GM12891 (cell line): ENCODE results near the gene ERBB2.
"Not testable (repeated sequence)": the region's sequence is repeated elsewhere in the genome, so short reads cannot be mapped to it uniquely, and the experiment has no call there.

Experiments used
- DNase-seq: peaks from one replicate; pipeline ENCODE4 v3.0.0; 2011; ENCODE audit warnings: low spot score; ENCODE audit not compliant: insufficient read length
- FAIRE-seq: peaks from 2 replicates; lab custom pipeline; 2011; peaks lifted over from hg19 to GRCh38; lab: Jason Lieb, UNC
- PAX5 ChIP-seq: IDR thresholded peaks from 2 replicates; pipeline ENCODE4 v1.6.1; 2011; ENCODE audit warnings: low read length, moderate library complexity, mild to moderate bottlenecking; ENCODE audit not compliant: insufficient read depth, severe bottlenecking
- POLR2A ChIP-seq: IDR thresholded peaks from 2 replicates; pipeline ENCODE4 v1.6.1; 2011; ENCODE audit warnings: low read depth, low read length, control low read depth
- POLR2AphosphoS5 ChIP-seq: IDR thresholded peaks from 2 replicates; pipeline ENCODE4 v1.6.1; 2011; ENCODE audit warnings: low read depth, low read length, control low read depth
- POU2F2 ChIP-seq: IDR thresholded peaks from 2 replicates; pipeline ENCODE4 v1.6.1; 2011; ENCODE audit warnings: low read depth, mild to moderate bottlenecking, control low read depth, low read length, moderate library complexity
- SPI1 ChIP-seq: IDR thresholded peaks from 2 replicates; pipeline ENCODE4 v1.6.1; 2011; ENCODE audit warnings: low read depth, low read length, control low read depth
- TAF1 ChIP-seq: IDR thresholded peaks from 2 replicates; pipeline ENCODE4 v1.6.1; 2011; ENCODE audit warnings: low read depth, low read length, control low read depth

Gene ERBB2

DNA sequence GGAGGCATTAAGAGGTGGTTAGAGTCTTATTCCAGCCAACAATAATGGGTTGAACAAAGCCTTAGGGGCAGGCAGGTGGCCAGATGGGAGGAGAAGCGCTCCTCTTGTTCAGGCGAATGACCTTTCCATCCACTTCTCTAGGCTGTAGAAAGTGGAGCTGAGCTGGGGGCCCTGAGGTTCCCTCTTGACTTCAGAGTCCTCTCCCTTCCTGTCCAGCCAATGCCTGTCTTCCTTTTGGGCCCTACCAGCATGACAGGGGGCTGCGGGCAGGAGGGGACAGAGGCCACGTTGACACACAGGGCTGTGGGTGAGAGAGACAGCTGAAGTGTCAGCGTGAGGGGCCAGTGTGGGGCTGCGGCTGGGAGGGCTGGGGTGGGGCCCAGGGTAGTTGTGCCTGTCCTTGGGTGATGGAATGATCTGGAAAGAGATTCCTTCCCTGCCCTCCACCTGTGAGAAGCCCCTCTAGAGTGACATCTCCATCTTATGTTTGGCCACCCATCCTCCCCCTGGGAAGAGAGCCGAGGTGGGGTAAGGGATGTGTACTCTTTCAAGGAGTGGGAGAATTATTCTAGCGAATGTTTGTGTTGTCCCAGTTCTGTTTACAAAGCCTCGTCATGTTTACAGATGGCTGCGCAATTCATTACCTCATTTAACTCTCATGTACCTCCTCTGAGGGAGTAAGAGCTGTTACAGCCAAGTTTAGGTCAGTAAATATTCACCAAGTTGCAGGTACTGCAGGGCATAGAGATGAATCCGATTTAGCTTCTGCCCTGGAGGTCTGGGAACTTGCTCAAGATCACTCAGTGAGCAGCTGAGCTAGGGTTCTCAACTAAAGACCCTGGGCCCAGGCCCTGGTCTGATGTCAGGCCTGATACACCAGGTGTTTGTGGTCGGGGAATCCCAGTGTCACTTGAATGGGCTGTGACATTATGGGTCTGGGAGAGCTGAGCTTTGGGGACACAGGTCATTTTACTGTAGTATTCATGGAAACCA lies 3.3 kb downstream of the ERBB2 start:
- DNase-seq: no peak
- TF ChIP-seq POLR2AphosphoS5 (no peak), PAX5 (no peak), POU2F2 (no peak), TAF1 (no peak), POLR2A (no peak), SPI1 (no peak)

GRCh38 chr17:39703913-39704312 lies 4.0 kb downstream of the ERBB2 start:
- DNase-seq (no peak), FAIRE-seq (peak; percentile 40)
- TF ChIP-seq POU2F2 (no peak), SPI1 (no peak), POLR2A (no peak), TAF1 (no peak), PAX5 (no peak), POLR2AphosphoS5 (no peak)

More for the DNA sequence above, 3.3 kb downstream of the ERBB2 start:
- FAIRE-seq: no peak

DNA sequence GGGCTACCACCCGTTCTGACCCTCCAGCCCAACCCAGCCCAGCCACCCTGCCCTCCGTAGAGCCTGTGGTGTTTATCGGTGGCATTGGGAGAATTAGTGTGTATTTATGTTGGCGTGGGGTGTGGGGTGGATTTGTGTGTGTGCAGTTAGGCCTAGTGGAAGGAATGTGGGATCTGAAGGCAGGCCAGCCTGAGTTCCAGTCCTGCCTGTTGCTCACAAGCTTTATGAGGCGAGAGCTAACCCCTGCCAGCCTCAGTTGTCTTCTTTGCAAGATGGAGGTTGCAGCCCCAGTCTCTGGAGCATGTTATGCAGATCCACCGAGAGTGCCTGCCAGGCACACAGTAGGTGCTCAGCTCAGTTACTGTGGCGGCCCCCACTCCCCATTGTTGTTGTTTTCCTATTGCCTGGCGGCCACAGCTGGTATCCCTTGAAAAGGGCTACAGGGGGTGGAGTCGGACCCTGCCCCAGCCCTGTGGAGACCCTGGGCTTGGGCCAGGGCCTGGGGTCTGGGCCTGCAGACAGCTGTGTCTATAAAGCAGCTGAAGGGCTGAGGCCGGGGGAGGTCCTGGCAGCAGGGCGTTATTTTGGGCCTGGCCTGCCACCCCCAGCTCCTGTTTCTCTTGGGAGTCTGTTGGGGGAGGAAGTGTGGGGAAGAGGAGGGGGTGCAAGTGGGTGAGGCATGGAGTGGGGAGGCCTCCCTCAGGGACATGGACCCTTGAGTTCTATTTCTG lies 5.1 kb downstream of the ERBB2 start:
- FAIRE-seq: no peak

GRCh38 chr17:39705786-39706348 lies 6.0 kb downstream of the ERBB2 start:
- TF ChIP-seq POLR2A (no peak), SPI1 (no peak)
- DNase-seq (no peak), FAIRE-seq (no peak)

More for the DNA sequence above, 5.1 kb downstream of the ERBB2 start:
- DNase-seq: no peak
- TF ChIP-seq POLR2AphosphoS5 (no peak), PAX5 (no peak), POU2F2 (no peak), SPI1 (no peak), TAF1 (no peak), POLR2A (no peak)

DNA sequence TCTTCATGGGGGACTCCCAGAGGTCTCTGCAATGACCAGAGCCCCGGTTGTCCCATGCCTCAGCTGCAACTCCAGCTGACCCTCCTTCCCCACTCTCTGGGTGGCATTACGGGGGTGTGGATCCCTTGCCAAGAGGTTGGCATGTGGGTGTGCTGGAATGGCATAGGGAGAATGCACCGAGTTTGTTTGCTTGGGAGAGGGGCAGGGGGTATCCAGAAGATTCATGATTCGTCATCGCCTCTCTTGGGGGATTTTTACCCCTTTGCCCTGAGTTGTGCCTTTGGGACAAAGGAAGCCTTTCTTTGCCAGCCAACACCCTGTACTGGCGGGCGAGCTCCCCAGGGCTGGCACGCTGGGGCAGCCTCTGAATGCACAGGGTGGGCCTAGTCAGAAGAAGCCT lies 6.5 kb downstream of the ERBB2 start:
- DNase-seq (no peak), FAIRE-seq (no peak)
- TF ChIP-seq POLR2AphosphoS5: no peak
- TF ChIP-seq POLR2A: no peak
- TF ChIP-seq SPI1: no peak
- TF ChIP-seq PAX5: no peak
- TF ChIP-seq TAF1: no peak
- TF ChIP-seq POU2F2: no peak

- TF ChIP-seq POU2F2 (no peak), SPI1 (no peak), PAX5 (no peak), POLR2AphosphoS5 (no peak), TAF1 (no peak)
- FAIRE-seq (no peak), DNase-seq (no peak)
These were observed 7.1 kb downstream of the ERBB2 start for GRCh38 chr17:39706921-39707337.

DNA sequence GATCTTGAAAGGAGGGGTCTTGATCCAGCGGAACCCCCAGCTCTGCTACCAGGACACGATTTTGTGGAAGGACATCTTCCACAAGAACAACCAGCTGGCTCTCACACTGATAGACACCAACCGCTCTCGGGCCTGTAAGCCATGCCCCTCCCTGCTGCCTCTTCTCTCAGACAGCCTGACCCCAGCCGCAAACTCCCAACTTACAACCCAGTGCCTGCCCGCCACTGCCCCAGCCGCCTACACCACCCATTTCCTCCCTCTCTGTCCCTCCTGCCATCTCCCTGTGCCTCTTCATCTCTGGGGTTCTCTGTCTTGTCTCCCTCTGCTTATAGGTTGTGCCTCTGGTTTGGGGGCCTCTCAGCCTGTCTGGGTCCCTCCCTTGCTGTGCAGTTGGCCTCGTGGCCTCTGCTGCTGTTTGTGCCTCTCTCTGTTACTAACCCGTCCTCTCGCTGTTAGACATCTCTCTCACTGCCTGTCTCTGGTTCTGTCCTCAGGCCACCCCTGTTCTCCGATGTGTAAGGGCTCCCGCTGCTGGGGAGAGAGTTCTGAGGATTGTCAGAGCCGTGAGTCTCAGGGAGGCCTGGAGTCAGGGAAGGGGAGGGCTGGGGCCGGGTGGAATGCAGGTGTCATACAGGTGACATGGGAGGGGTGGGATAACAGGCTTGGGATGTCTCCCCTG lies 9.6 kb downstream of the ERBB2 start:
- no peak for DNase-seq
- no peak for FAIRE-seq
- TF ChIP-seq TAF1: no peak
- no peak for TF ChIP-seq PAX5
- TF ChIP-seq POLR2A: no peak
- TF ChIP-seq SPI1: no peak
- TF ChIP-seq POU2F2: no peak
- no peak for TF ChIP-seq POLR2AphosphoS5

DNA sequence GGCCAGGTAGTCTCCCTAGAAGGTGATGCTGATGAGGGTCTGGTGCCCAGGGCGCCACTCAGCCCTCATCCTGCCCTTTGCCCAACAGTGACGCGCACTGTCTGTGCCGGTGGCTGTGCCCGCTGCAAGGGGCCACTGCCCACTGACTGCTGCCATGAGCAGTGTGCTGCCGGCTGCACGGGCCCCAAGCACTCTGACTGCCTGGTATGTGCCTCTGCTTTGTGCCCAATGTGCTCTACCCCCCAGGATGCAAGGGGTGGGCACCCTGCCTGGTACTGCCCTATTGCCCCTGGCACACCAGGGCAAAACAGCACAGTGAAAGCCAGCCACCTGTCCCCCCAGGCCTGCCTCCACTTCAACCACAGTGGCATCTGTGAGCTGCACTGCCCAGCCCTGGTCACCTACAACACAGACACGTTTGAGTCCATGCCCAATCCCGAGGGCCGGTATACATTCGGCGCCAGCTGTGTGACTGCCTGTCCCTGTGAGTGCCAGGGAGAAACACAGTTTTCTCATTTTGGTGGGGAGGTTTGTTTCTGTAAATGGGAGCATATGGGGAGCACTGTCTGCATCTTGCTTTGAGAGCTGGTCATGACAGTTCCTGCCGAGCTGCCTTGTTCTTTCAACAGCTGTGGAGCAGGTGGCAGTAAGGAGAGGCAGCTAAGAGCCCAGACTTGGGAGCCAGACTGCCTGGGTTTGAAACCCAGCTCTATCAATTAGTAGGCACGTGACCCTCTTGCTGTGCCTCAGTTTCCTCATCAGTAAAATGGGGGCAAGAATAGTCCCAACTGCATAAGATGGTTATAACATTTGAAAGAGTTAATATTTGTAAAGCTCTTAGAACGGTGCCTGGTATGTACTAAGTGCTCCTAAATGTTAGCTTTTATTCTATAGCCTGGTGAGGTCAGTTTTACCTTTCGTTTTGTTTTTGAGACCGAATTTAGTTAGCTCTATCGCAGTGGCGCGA lies 10.4 kb downstream of the ERBB2 start:
- TF ChIP-seq PAX5: no peak
- TF ChIP-seq TAF1: no peak
- TF ChIP-seq POLR2AphosphoS5: no peak
- no peak for TF ChIP-seq POLR2A
- TF ChIP-seq SPI1: no peak
- TF ChIP-seq POU2F2: no peak

GRCh38 chr17:39711071-39711470 lies 11.2 kb downstream of the ERBB2 start:
- DNase-seq, FAIRE-seq: not testable (repeated sequence)

More for the DNA sequence above, 10.4 kb downstream of the ERBB2 start:
- DNase-seq: no peak
- FAIRE-seq: no peak
